ENCODE data around the gene STX1A. TPM values are rescaled to one million over a fixed set of nuclear protein-coding genes. Genes with fewer than 3 reads are reported as not detected.

Gene STX1A
- total and polyA plus RNA-seq, 2 of the 13 experiments (the other 11 are each of a cell fraction or from before 2014, with no cell fraction given) = 6.1 to 12.2 TPM

GRCh38 chr7:73734619-73735527 lies 15.4 kb upstream of the STX1A start (continued):
- TF ChIP-seq, protein P1, sequence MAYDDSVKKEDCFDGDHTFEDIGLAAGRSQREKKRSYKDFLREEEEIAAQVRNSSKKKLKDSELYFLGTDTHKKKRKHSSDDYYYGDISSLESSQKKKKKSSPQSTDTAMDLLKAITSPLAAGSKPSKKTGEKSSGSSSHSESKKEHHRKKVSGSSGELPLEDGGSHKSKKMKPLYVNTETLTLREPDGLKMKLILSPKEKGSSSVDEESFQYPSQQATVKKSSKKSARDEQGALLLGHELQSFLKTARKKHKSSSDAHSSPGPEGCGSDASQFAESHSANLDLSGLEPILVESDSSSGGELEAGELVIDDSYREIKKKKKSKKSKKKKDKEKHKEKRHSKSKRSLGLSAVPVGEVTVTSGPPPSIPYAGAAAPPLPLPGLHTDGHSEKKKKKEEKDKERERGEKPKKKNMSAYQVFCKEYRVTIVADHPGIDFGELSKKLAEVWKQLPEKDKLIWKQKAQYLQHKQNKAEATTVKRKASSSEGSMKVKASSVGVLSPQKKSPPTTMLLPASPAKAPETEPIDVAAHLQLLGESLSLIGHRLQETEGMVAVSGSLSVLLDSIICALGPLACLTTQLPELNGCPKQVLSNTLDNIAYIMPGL (CRISPR knock-in tag; IDR thresholded peaks at IDR 0.05; ENCODE audit: borderline replicate concordance in 1 of 2, low read depth in 1 of 2) = peak; percentile 59 to 82; a peak in 2 of 4 replicates
- TF ChIP-seq ZNF709 (CRISPR knock-in tag; IDR thresholded peaks at IDR 0.05) (no peak), ZNF674 (CRISPR knock-in tag; IDR thresholded peaks at IDR 0.05; ENCODE audit: low read depth) (no peak), ZSCAN29 (CRISPR knock-in tag; conservative IDR thresholded peaks at IDR 0.05) (no peak), ZNF460 (CRISPR knock-in tag; IDR thresholded peaks at IDR 0.05; ENCODE audit: borderline replicate concordance) (no peak), ZNF282 (IDR thresholded peaks at IDR 0.05; ENCODE audit: partially characterized antibody) (no peak), ZMYM2 (CRISPR knock-in tag; IDR thresholded peaks at IDR 0.05) (no peak), ZNF318 (CRISPR knock-in tag; IDR thresholded peaks at IDR 0.05) (no peak), E2F5 (CRISPR knock-in tag; conservative IDR thresholded peaks at IDR 0.05) (no peak), ZNF784 (CRISPR knock-in tag; IDR thresholded peaks at IDR 0.05; ENCODE audit: borderline replicate concordance) (no peak), CBX5 (CRISPR knock-in tag; IDR thresholded peaks at IDR 0.05; ENCODE audit: borderline replicate concordance) (peak; percentile 81; the same call in 1 of the 2 replicates)
